ENCODE results near the gene LEPROT. TPM values are rescaled to one million over a fixed set of nuclear protein-coding genes. Genes with fewer than 3 reads are reported as not detected.
A peak's percentile ranks its signal among the peaks of the same experiment; 100 is the strongest.

LEPROT gene, protein sequence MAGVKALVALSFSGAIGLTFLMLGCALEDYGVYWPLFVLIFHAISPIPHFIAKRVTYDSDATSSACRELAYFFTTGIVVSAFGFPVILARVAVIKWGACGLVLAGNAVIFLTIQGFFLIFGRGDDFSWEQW
- polyA plus RNA-seq, result 54.7 to 83.1 TPM (median 82.5 TPM) in 3 replicates
- polyA plus RNA-seq (2011; ENCODE audit: low read depth), result 56.6 TPM
- 40.5 and 68.4 TPM in 2 replicates for polyA plus RNA-seq (2011; cell fraction: cytosol; rRNA removed)
- 96.3 and 122 TPM in 2 replicates for polyA plus RNA-seq (2011; cell fraction: nucleus; rRNA removed)
- 45.9 and 47.8 TPM in 2 replicates for polyA plus RNA-seq (2012; ENCODE audit: low replicate concordance)
- polyA minus RNA-seq, result 29.7 to 70.9 TPM (median 68.1 TPM) in 3 replicates
- polyA minus RNA-seq (2011; cell fraction: cytosol; rRNA and poly(A)+ RNA removed), result 44.3 TPM
- 58.5 and 96.5 TPM in 2 replicates for polyA minus RNA-seq (2011; cell fraction: nucleus; rRNA and poly(A)+ RNA removed)

DNA sequence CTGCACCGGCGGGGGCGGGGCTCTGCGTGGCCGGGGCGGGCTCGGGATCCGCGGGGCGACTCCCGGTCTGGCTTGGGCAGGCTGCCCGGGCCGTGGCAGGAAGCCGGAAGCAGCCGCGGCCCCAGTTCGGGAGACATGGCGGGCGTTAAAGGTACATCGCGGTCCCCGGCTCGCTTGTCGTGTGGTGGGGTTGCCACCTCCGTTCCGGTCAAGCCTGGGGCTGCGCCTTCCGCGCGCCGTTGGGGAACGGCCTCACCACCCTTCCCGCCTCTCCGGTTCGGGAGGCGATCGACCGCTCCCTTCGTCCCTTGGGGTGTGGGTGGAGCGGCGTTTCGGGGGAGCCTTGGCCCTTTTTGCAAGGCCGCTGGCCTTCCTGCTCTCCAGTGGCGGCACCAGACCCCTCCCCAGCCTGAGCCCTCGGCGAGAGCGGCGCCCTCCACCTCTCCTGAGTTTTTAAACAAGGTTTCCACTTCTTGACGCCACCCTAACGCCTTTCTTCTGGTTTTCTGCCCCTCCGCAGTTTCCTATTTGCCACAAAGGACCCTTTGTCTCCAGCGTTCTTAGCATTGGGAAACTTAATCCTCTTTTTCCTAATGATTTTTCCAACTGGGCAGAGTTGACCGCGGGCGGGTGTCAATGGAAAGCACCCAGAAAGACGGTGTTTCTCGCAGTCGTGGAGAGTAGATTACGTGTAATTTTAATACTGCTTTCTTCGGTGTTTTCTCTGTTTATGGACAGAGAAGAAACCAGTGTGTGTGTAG, at the start of gene LEPROT, which contains the start of gene LEPR:
Gene LEPROT (plus strand): TSS at position 79 of the 761 bp plus-strand sequence. CDS start 57 bp downstream, at position 136.
Gene LEPR (plus strand): TSS at position 79 of the 761 bp plus-strand sequence. CDS start 144,898 bp downstream, outside the sequence.
- H3K4me3 ChIP-seq (ENCODE audit: control insufficient read depth in 2 of 3, extremely low read depth in 1 of 3, insufficient read depth in 2 of 3, low read depth in 1 of 3, low read length in 3 of 3), result peak within 1 kb of the TSS; percentile 87 to 89 (median 87)
- DNase-seq (ENCODE audit: low read depth, low spot score) (no peak), FAIRE-seq (no peak)
- peak within 1 kb of the TSS; percentile 96 for H3K27ac ChIP-seq (ENCODE audit: control insufficient read depth, insufficient read depth, low read length)
- H2AFZ ChIP-seq (ENCODE audit: control insufficient read depth, low read length), result peak within 1 kb of the TSS; percentile 64
- no peaks in the 10 kb centered on the region for H3K9me1 ChIP-seq (ENCODE audit: control insufficient read depth, extremely low read depth, insufficient read depth, low read length)
- peak within 1 kb of the TSS; percentile 89 for H3K4me2 ChIP-seq (ENCODE audit: control insufficient read depth, extremely low read depth, insufficient read depth, low read depth, low read length)
- H3K9ac ChIP-seq (ENCODE audit: control insufficient read depth, extremely low read depth, insufficient read depth, low read length), result peak within 1 kb of the TSS; percentile 97
- no peaks in the 10 kb centered on the region for H4K20me1 ChIP-seq (ENCODE audit: control insufficient read depth, extremely low read depth, insufficient read depth, low read length)
- H3K27me3 ChIP-seq (ENCODE audit: control insufficient read depth, extremely low read depth, insufficient read depth, low read length), result no peaks in the 10 kb centered on the region
- H3K9me3 ChIP-seq (ENCODE audit: control insufficient read depth, low read depth, low read length), result no peaks in the 10 kb centered on the region
- dilution Hi-C loops (cut with MboI; ENCODE audit: extremely low pct_ligation_motif_present, low sequenced_read_pairs), result no loop called here
- no peak for TF ChIP-seq EZH2 (IDR thresholded peaks at IDR 0.05; ENCODE audit: low read length)
- TF ChIP-seq, protein P1, sequence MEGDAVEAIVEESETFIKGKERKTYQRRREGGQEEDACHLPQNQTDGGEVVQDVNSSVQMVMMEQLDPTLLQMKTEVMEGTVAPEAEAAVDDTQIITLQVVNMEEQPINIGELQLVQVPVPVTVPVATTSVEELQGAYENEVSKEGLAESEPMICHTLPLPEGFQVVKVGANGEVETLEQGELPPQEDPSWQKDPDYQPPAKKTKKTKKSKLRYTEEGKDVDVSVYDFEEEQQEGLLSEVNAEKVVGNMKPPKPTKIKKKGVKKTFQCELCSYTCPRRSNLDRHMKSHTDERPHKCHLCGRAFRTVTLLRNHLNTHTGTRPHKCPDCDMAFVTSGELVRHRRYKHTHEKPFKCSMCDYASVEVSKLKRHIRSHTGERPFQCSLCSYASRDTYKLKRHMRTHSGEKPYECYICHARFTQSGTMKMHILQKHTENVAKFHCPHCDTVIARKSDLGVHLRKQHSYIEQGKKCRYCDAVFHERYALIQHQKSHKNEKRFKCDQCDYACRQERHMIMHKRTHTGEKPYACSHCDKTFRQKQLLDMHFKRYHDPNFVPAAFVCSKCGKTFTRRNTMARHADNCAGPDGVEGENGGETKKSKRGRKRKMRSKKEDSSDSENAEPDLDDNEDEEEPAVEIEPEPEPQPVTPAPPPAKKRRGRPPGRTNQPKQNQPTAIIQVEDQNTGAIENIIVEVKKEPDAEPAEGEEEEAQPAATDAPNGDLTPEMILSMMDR (optimal IDR thresholded peaks at IDR 0.05 in 1 of 3, IDR thresholded peaks at IDR 0.05 in 1 of 3, conservative IDR thresholded peaks at IDR 0.05 in 1 of 3; ENCODE audit: extremely low read depth in 1 of 3, insufficient read depth in 2 of 3, low read length in 3 of 3), result no peak
- no peaks in the 10 kb centered on the region for H3K36me3 ChIP-seq (ENCODE audit: control insufficient read depth in 2 of 2, extremely low read depth in 1 of 2, insufficient read depth in 2 of 2, low read length in 2 of 2)
- H3K79me2 ChIP-seq (ENCODE audit: control insufficient read depth, insufficient read depth, low read length), result peaks cover 34% of the 10 kb centered on the region
- peaks cover 70% of the 10 kb centered on the region for H3K4me1 ChIP-seq (ENCODE audit: control insufficient read depth, extremely low read depth, insufficient read depth, low read length)

DNA sequence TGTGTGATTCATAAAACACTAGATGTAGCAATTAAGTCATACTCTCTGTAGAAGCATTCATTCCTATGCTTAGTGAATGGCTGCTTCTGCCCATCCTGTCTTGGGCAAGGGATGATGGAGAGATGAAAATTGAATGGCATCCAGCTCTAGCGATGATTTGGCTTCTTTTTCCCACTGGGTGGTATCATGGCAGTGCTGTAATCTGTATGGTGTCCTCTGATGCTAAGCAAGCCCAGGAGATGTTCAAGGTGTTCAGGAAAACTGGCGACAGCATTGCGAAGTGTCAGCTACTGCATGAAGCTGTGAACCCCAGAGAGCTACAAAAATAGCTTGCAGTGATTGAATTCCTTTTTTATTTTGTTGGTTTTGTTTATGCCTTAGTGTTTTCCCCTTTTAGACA, 48.9 kb upstream of the LEPROT start:
- FAIRE-seq (no peak), DNase-seq (ENCODE audit: low read depth, low spot score) (no peak)
- no peaks in the 10 kb centered on the region for H3K9me3 ChIP-seq (ENCODE audit: control insufficient read depth, low read depth, low read length)
- dilution Hi-C loops (cut with MboI; ENCODE audit: extremely low pct_ligation_motif_present, low sequenced_read_pairs), result no loop called here
- no peak overlapping the region for H3K4me3 ChIP-seq (ENCODE audit: control insufficient read depth in 2 of 3, extremely low read depth in 1 of 3, insufficient read depth in 2 of 3, low read depth in 1 of 3, low read length in 3 of 3)
- H3K9ac ChIP-seq (ENCODE audit: control insufficient read depth, extremely low read depth, insufficient read depth, low read length), result no peak overlapping the region
- no peak overlapping the region for H3K27ac ChIP-seq (ENCODE audit: control insufficient read depth, insufficient read depth, low read length)
- TF ChIP-seq, protein P1 (optimal IDR thresholded peaks at IDR 0.05 in 1 of 3, IDR thresholded peaks at IDR 0.05 in 1 of 3, conservative IDR thresholded peaks at IDR 0.05 in 1 of 3; ENCODE audit: extremely low read depth in 1 of 3, insufficient read depth in 2 of 3, low read length in 3 of 3), result no peak
- no peak for TF ChIP-seq EZH2 (IDR thresholded peaks at IDR 0.05; ENCODE audit: low read length)
- H3K27me3 ChIP-seq (ENCODE audit: control insufficient read depth, extremely low read depth, insufficient read depth, low read length), result no peaks in the 10 kb centered on the region
- no peaks in the 10 kb centered on the region for H3K79me2 ChIP-seq (ENCODE audit: control insufficient read depth, insufficient read depth, low read length)
- peaks cover 0 to 1% of the 10 kb centered on the region in 2 experiments for H3K36me3 ChIP-seq (ENCODE audit: control insufficient read depth in 2 of 2, extremely low read depth in 1 of 2, insufficient read depth in 2 of 2, low read length in 2 of 2)
- no peak overlapping the region for H3K4me2 ChIP-seq (ENCODE audit: control insufficient read depth, extremely low read depth, insufficient read depth, low read depth, low read length)
- H3K4me1 ChIP-seq (ENCODE audit: control insufficient read depth, extremely low read depth, insufficient read depth, low read length), result no peaks in the 10 kb centered on the region
- no peaks in the 10 kb centered on the region for H3K9me1 ChIP-seq (ENCODE audit: control insufficient read depth, extremely low read depth, insufficient read depth, low read length)
- H2AFZ ChIP-seq (ENCODE audit: control insufficient read depth, low read length), result no peak overlapping the region
- H4K20me1 ChIP-seq (ENCODE audit: control insufficient read depth, extremely low read depth, insufficient read depth, low read length), result no peaks in the 10 kb centered on the region
